Neural cell (in vitro differentiated cells): ENCODE data around the gene CCDC24. TPM values are rescaled to one million over a fixed set of nuclear protein-coding genes. Genes with fewer than 3 reads are reported as not detected.

Source experiments
- H2AFZ ChIP-seq: fragments of 200-600, 300-800 bp; sonication (generic), shearing (Covaris generic); 2 replicates; pipeline ENCODE4 v1.6.0; 2014; ENCODE audit warnings: low read depth, mild to moderate bottlenecking, antibody characterized with exemption, low read length, moderate library complexity
- H3F3A ChIP-seq: fragments of 200-600 bp; shearing (Covaris generic); 2 replicates; pipeline ENCODE4 v1.6.1; 2016; ENCODE audit warnings: mild to moderate bottlenecking, moderate library complexity, mixed read lengths, antibody characterized with exemption, low read length; ENCODE audit not compliant: insufficient read depth, poor library complexity, severe bottlenecking
- H3K27ac ChIP-seq: fragments of 200-600, 300-800 bp; sonication (generic), shearing (Covaris generic); 2 replicates; pipeline ENCODE4 v1.5.1; 2014; ENCODE audit warnings: mild to moderate bottlenecking, low read length, moderate library complexity
- H3K27me3 ChIP-seq: fragments of 300-800, 200-600 bp; sonication (generic), shearing (Covaris generic); 2 replicates; pipeline ENCODE4 v1.6.0; 2014; ENCODE audit warnings: mild to moderate bottlenecking, low read depth, low read length, moderate library complexity; ENCODE audit not compliant: insufficient read depth
- H3K36me3 ChIP-seq: fragments of 300-800, 200-600 bp; sonication (generic), shearing (Covaris generic); 2 replicates; pipeline ENCODE4 v1.5.1; 2014; ENCODE audit warnings: mild to moderate bottlenecking, antibody characterized with exemption, low read length, moderate library complexity; ENCODE audit not compliant: insufficient read depth
- H3K4me2 ChIP-seq: fragments of 300-800, 200-600 bp; sonication (generic), shearing (Covaris generic); 2 replicates; pipeline ENCODE4 v1.6.0; 2014; ENCODE audit warnings: mild to moderate bottlenecking, low read length
- H3K4me3 ChIP-seq: fragments of 300-800, 200-600 bp; sonication (generic), shearing (Covaris generic); 2 replicates; pipeline ENCODE4 v1.5.1; 2014; ENCODE audit warnings: mild to moderate bottlenecking, low read length, moderate library complexity
- H3K79me2 ChIP-seq: fragments of 200-600 bp; shearing (Covaris generic); replicated peaks from 2 replicates; pipeline ENCODE4 v1.6.0; 2014; ENCODE audit warnings: mild to moderate bottlenecking, low read length, moderate library complexity; ENCODE audit not compliant: insufficient read depth
- H3K9ac ChIP-seq: fragments of 300-800, 200-600 bp; sonication (generic), shearing (Covaris generic); 2 replicates; pipeline ENCODE4 v1.6.1; 2016; ENCODE audit warnings: mild to moderate bottlenecking, low read length, mixed read lengths
- H3K9me2 ChIP-seq: fragments of 200-600 bp; shearing (Covaris generic); 2 replicates; pipeline ENCODE4 v1.6.1; 2016; ENCODE audit warnings: mild to moderate bottlenecking, low read length, mixed read lengths; ENCODE audit not compliant: insufficient read depth
- H3K9me3 ChIP-seq: fragments of 200-600, 300-800 bp; sonication (generic), shearing (Covaris generic); 2 replicates; pipeline ENCODE4 v1.6.1; 2016; ENCODE audit warnings: mild to moderate bottlenecking, mixed run types, low read length, moderate library complexity, mixed read lengths
- H4K20me1 ChIP-seq: fragments of 200-600 bp; shearing (Covaris generic); 2 replicates; pipeline ENCODE4 v1.6.1; 2016; ENCODE audit warnings: mild to moderate bottlenecking, mixed run types; ENCODE audit not compliant: insufficient read depth
- EP300 ChIP-seq: fragments of 450-650 bp; conservative IDR thresholded peaks from 2 replicates; pipeline ENCODE4 v1.6.1; 2014; ENCODE audit warnings: antibody characterized with exemption, mild to moderate bottlenecking, moderate library complexity; ENCODE audit not compliant: poor library complexity, severe bottlenecking
- EZH2 ChIP-seq: fragments of 200-600, 300-800 bp; shearing (Covaris generic), sonication (generic); IDR thresholded peaks from 2 replicates; pipeline ENCODE4 v1.6.1; 2014; ENCODE audit warnings: antibody characterized with exemption, low read length, borderline replicate concordance, mild to moderate bottlenecking; ENCODE audit not compliant: insufficient read depth, poor library complexity, severe bottlenecking
- MXI1 ChIP-seq: fragments of 450-650 bp; conservative IDR thresholded peaks from 2 replicates; pipeline ENCODE4 v1.6.1; 2014; ENCODE audit warnings: antibody characterized with exemption, mild to moderate bottlenecking; ENCODE audit not compliant: poor library complexity, severe bottlenecking
- POLR2AphosphoS5 ChIP-seq: IDR thresholded peaks from 2 replicates; pipeline ENCODE4 v1.6.1; 2012
- RAD21 ChIP-seq: fragments of 450-650 bp; conservative IDR thresholded peaks from 2 replicates; pipeline ENCODE4 v1.6.1; 2014; ENCODE audit warnings: antibody characterized with exemption, mild to moderate bottlenecking, moderate library complexity
- SMC3 ChIP-seq: fragments of 450-650 bp; conservative IDR thresholded peaks from 2 replicates; pipeline ENCODE4 v1.6.1; 2014; ENCODE audit warnings: antibody characterized with exemption, mild to moderate bottlenecking, moderate library complexity; ENCODE audit not compliant: poor library complexity
- TAF1 ChIP-seq: IDR thresholded peaks from 2 replicates; pipeline ENCODE4 v1.6.1; 2012; ENCODE audit warnings: low read depth
- polyA plus RNA-seq: library from polyadenylated mRNA; depleted of rRNA; stranded (reverse); fragments of >200 nt; gene quantifications from 2 replicates; pipeline ENCODE4 v1.2.3, GENCODE V29; 2014
- TF ChIP-seq, protein P1 (sequence below): IDR thresholded peaks from 2 replicates; pipeline ENCODE4 v1.6.1; 2012; ENCODE audit warnings: borderline replicate concordance
- TF ChIP-seq, protein P2 (sequence below): fragments of 450-650 bp; IDR thresholded peaks from 2 replicates; pipeline ENCODE4 v1.5.1; 2014; ENCODE audit warnings: antibody characterized with exemption, mild to moderate bottlenecking, moderate library complexity; ENCODE audit not compliant: poor library complexity, severe bottlenecking

CCDC24 gene
- polyA plus RNA-seq, 1 donor from 2014 or later, result 16.5 TPM

DNA sequence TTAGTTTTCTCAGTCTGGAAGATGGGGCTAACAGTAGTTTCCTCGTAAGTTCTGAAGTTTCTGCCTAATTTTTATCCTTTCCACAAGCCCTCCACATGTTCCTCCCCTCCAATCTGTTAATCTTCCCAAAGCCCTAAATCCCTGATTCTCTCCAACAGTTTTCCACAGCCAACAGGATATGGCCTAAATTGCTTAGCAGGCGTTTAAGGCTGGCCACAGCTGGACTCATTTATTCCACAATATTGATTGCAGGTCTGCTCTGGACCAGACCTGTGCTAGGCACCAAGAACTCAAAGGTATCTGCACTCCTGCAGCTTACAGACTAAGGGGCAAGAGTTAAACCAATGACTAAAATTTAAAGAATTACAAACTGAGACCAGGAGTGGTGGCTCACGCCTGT, 35.9 kb downstream of the CCDC24 start:
- TF ChIP-seq EP300 (no peak), EZH2 (no peak), MXI1 (no peak), POLR2AphosphoS5 (no peak)
- no peak overlapping the region for H3K4me3 ChIP-seq
- H3K27ac ChIP-seq, result no peak overlapping the region
- H2AFZ ChIP-seq, result no peak overlapping the region
- no peaks in the 10 kb centered on the region for H3K79me2 ChIP-seq
- no peaks in the 10 kb centered on the region for H3K36me3 ChIP-seq
- H3F3A ChIP-seq, result no peaks in the 10 kb centered on the region
- no peaks in the 10 kb centered on the region for H3K9me2 ChIP-seq
- no peaks in the 10 kb centered on the region for H4K20me1 ChIP-seq
- H3K9me3 ChIP-seq, result no peaks in the 10 kb centered on the region
- no peaks in the 10 kb centered on the region for H3K27me3 ChIP-seq
- no peak overlapping the region for H3K4me2 ChIP-seq
- no peak overlapping the region for H3K9ac ChIP-seq

DNA sequence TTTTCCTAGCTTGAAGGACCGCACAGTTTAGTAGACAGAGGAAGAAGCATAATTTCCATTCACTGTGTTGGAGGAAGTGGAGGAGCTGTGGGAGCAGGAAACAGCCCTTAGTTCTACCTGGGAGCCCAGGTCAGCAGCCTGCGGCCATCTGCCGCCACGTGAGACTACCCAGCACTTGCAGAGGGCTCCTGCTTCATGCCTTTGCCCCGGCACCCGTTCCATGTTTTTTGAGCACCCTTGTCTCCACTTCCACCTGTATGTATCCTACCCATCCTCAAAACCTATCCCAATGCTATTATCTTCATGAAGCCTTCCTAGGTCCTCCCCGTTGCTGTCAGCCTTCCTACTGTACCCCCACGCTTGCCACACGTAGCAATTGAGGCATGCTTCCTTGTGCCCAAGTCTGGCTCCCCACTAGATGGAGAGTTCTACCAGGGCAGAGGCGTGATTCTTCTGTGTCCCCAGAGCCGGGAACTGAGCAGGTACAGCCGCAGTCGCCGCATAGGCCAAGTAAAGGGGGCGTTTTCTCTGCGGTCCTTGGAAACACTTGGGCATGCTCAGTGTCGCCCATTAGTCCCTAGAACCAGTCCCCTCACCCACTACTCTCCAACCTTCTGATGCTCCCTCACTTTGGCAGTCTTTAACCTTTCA, 38.0 kb downstream of the CCDC24 start:
- Histone ChIP-seq H2AFZ (peak overlapping the region; percentile 91), H3K79me2 (no peaks in the 10 kb centered on the region), H3K36me3 (no peaks in the 10 kb centered on the region), H3K4me3 (peak overlapping the region; percentile 99), H3K9ac (peak overlapping the region; percentile 90), H3K9me3 (no peaks in the 10 kb centered on the region), H3K27ac (peak overlapping the region; percentile 84), H4K20me1 (no peaks in the 10 kb centered on the region), H3K4me2 (peak overlapping the region; percentile 99), H3K27me3 (no peaks in the 10 kb centered on the region), H3K9me2 (no peaks in the 10 kb centered on the region), H3F3A (no peaks in the 10 kb centered on the region)
- peak; percentile 11 for TF ChIP-seq RAD21
- TF ChIP-seq TAF1, result no peak
- TF ChIP-seq, protein P1, sequence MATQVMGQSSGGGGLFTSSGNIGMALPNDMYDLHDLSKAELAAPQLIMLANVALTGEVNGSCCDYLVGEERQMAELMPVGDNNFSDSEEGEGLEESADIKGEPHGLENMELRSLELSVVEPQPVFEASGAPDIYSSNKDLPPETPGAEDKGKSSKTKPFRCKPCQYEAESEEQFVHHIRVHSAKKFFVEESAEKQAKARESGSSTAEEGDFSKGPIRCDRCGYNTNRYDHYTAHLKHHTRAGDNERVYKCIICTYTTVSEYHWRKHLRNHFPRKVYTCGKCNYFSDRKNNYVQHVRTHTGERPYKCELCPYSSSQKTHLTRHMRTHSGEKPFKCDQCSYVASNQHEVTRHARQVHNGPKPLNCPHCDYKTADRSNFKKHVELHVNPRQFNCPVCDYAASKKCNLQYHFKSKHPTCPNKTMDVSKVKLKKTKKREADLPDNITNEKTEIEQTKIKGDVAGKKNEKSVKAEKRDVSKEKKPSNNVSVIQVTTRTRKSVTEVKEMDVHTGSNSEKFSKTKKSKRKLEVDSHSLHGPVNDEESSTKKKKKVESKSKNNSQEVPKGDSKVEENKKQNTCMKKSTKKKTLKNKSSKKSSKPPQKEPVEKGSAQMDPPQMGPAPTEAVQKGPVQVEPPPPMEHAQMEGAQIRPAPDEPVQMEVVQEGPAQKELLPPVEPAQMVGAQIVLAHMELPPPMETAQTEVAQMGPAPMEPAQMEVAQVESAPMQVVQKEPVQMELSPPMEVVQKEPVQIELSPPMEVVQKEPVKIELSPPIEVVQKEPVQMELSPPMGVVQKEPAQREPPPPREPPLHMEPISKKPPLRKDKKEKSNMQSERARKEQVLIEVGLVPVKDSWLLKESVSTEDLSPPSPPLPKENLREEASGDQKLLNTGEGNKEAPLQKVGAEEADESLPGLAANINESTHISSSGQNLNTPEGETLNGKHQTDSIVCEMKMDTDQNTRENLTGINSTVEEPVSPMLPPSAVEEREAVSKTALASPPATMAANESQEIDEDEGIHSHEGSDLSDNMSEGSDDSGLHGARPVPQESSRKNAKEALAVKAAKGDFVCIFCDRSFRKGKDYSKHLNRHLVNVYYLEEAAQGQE, result no peak
- no peak for TF ChIP-seq POLR2AphosphoS5
- no peak for TF ChIP-seq EP300
- TF ChIP-seq, protein P2, sequence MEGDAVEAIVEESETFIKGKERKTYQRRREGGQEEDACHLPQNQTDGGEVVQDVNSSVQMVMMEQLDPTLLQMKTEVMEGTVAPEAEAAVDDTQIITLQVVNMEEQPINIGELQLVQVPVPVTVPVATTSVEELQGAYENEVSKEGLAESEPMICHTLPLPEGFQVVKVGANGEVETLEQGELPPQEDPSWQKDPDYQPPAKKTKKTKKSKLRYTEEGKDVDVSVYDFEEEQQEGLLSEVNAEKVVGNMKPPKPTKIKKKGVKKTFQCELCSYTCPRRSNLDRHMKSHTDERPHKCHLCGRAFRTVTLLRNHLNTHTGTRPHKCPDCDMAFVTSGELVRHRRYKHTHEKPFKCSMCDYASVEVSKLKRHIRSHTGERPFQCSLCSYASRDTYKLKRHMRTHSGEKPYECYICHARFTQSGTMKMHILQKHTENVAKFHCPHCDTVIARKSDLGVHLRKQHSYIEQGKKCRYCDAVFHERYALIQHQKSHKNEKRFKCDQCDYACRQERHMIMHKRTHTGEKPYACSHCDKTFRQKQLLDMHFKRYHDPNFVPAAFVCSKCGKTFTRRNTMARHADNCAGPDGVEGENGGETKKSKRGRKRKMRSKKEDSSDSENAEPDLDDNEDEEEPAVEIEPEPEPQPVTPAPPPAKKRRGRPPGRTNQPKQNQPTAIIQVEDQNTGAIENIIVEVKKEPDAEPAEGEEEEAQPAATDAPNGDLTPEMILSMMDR, result no peak
- no peak for TF ChIP-seq SMC3
